HFF-Myc (cell line): ENCODE measurements around the gene NKD1.

Source experiments
- DNase-seq: peaks from one replicate; pipeline ENCODE4 v3.0.0-alpha.2; 2011; ENCODE audit warnings: low read depth; ENCODE audit errors: extremely low read depth
- H3K4me3 ChIP-seq: replicated peaks from 2 replicates; pipeline ENCODE4 v1.5.1; 2011; ENCODE audit warnings: low read depth, mild to moderate bottlenecking, control low read depth, low read length
- TF ChIP-seq, protein P1 (sequence below): IDR thresholded peaks from 2 replicates; pipeline ENCODE4 v1.5.1; 2012; ENCODE audit warnings: mild to moderate bottlenecking, low read depth, low read length, control low read depth; ENCODE audit errors: missing control alignments

The NKD1 gene

GRCh38 chr16:50643192-50643591 is 95.0 kb downstream of the NKD1 start:
- TF ChIP-seq, protein P1, sequence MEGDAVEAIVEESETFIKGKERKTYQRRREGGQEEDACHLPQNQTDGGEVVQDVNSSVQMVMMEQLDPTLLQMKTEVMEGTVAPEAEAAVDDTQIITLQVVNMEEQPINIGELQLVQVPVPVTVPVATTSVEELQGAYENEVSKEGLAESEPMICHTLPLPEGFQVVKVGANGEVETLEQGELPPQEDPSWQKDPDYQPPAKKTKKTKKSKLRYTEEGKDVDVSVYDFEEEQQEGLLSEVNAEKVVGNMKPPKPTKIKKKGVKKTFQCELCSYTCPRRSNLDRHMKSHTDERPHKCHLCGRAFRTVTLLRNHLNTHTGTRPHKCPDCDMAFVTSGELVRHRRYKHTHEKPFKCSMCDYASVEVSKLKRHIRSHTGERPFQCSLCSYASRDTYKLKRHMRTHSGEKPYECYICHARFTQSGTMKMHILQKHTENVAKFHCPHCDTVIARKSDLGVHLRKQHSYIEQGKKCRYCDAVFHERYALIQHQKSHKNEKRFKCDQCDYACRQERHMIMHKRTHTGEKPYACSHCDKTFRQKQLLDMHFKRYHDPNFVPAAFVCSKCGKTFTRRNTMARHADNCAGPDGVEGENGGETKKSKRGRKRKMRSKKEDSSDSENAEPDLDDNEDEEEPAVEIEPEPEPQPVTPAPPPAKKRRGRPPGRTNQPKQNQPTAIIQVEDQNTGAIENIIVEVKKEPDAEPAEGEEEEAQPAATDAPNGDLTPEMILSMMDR, result no peak
- H3K4me3 ChIP-seq, result no peak overlapping the region
- no peak for DNase-seq

GRCh38 chr16:50644245-50644644 is 96.0 kb downstream of the NKD1 start:
- TF ChIP-seq, protein P1, result no peak
- no peak for DNase-seq
- H3K4me3 ChIP-seq, result no peak overlapping the region

DNA sequence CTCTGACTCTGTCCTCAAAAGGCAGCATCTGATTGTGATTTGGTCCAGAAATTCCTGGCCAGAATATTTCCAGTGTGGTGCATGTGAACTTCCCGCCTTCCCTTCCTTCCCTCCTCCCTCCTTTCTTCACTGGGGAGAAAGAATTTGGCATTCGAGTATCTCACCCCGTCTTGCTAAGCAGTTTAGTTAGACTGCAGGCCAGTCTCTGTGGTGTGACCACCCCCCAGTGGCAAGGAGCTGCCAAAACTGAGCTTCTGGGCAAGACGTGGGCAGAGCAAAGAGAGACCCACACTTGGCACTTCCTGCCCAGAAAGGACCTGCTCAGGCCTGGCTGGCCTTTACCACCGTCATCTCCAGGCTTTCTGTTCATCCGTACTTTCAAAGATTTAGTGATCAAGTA is 96.5 kb downstream of the NKD1 start:
- TF ChIP-seq, protein P1, result peak; percentile 27
- DNase-seq, result no peak
- H3K4me3 ChIP-seq, result no peak overlapping the region

GRCh38 chr16:50645563-50646220 is 97.5 kb downstream of the NKD1 start:
- no peak for DNase-seq
- TF ChIP-seq, protein P1, result no peak
- H3K4me3 ChIP-seq, result no peak overlapping the region

DNA sequence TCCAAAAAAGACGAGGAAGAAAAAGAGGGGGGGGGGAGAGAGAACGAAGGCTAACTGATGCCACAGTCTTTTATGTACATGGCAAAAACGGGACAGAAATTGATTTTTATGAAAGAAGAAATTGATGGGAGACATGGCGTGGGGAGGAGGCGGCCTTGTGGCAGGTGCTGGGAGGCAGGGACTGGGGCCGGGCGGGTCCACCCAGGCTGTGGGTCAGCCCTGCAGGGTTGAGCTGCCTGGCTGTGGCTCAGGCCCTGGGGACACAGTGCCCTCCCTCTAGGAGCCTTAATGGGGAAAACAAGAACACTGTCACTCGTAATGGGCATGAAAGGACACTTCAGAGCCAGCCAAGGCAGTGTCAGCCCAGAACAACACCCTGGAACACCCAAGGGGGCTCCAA is 98.1 kb downstream of the NKD1 start:
- no peak for DNase-seq
- TF ChIP-seq, protein P1, result no peak
- no peak overlapping the region for H3K4me3 ChIP-seq

- no peak overlapping the region for H3K4me3 ChIP-seq
- no peak for DNase-seq
- TF ChIP-seq, protein P1, result no peak
Measured at GRCh38 chr16:50651835-50652438, 103.7 kb downstream of the NKD1 start.
